CD4-positive, alpha-beta memory T cell (primary cell): ENCODE measurements around the gene IPO7. TPM values are rescaled to one million over a fixed set of nuclear protein-coding genes. Genes with fewer than 3 reads are reported as not detected.

Source experiments
- polyA plus RNA-seq, 2 donors: library from polyadenylated mRNA; unstranded; fragments of 300-500 nt; fragmentation: Illumina TruSeq; gene quantifications; one replicate each; pipeline ENCODE4 v1.2.3, GENCODE V29; 2021
- total RNA-seq, 2 experiments: library from RNA; stranded (reverse); gene quantifications; one replicate each; pipeline ENCODE4 v1.2.3, GENCODE V29; 2021

Gene IPO7
- total and polyA plus RNA-seq, 4 experiments from 2014 or later, result 7.9 to 67.0 (median 37.5) TPM

Other genes with a start within 250 kb of the IPO7 start
- 10 to 100 TPM; 58.6 to 61.9 TPM for gene DENND5A, start 119.3 kb upstream of the IPO7 start, total RNA-seq
- gene DENND5A, start 119.3 kb upstream of the IPO7 start, polyA plus RNA-seq, result 10 to 100 TPM; 14.5 to 39.6 TPM
- gene TMEM41B, start 70.1 kb upstream of the IPO7 start, total RNA-seq, result 10 to 100 TPM; 53.3 to 54.7 TPM
- 1 to 10 TPM; 6.2 to 9.4 TPM for gene TMEM41B, start 70.1 kb upstream of the IPO7 start, polyA plus RNA-seq
- gene ZNF143, start 76.4 kb downstream of the IPO7 start, total RNA-seq, result 10 to 100 TPM; 50.5 to 51.1 TPM
- 10 to 100 TPM; 41.7 to 54.6 TPM for gene ZNF143, start 76.4 kb downstream of the IPO7 start, polyA plus RNA-seq
- gene WEE1, start 189.0 kb downstream of the IPO7 start, total RNA-seq, result 10 to 100 TPM; 11.1 to 11.7 TPM
- 1 to 10 TPM; 5.8 to 8.2 TPM for gene WEE1, start 189.0 kb downstream of the IPO7 start, polyA plus RNA-seq